ENCODE data around the gene TSKS.

Gene TSKS

GRCh38 chr19:49792829-49793560 is 29.9 kb upstream of the TSKS start:
- DNase-seq (ENCODE audit: insufficient read length): no peak
- TF ChIP-seq TAF1 (IDR thresholded peaks at IDR 0.05; ENCODE audit: borderline replicate concordance, low read depth, low read length) (no peak), POLR2AphosphoS5 (IDR thresholded peaks at IDR 0.05; ENCODE audit: low read depth, low read length) (no peak), POLR2A (IDR thresholded peaks at IDR 0.05; ENCODE audit: low read depth, low read length) (no peak)
- no peak for FAIRE-seq

GRCh38 chr19:49791776-49792445 is 28.8 kb upstream of the TSKS start:
- no peak for FAIRE-seq
- TF ChIP-seq POLR2AphosphoS5 (IDR thresholded peaks at IDR 0.05; ENCODE audit: low read depth, low read length): no peak
- TF ChIP-seq POLR2A (IDR thresholded peaks at IDR 0.05; ENCODE audit: low read depth, low read length): no peak
- no peak for TF ChIP-seq TAF1 (IDR thresholded peaks at IDR 0.05; ENCODE audit: borderline replicate concordance, low read depth, low read length)
- no peak for DNase-seq (ENCODE audit: insufficient read length)

- no peak for DNase-seq (ENCODE audit: insufficient read length)
- TF ChIP-seq TAF1 (IDR thresholded peaks at IDR 0.05; ENCODE audit: borderline replicate concordance, low read depth, low read length) (no peak), POLR2A (IDR thresholded peaks at IDR 0.05; ENCODE audit: low read depth, low read length) (no peak), POLR2AphosphoS5 (IDR thresholded peaks at IDR 0.05; ENCODE audit: low read depth, low read length) (no peak)
- no peak for FAIRE-seq
These were observed 27.8 kb upstream of the TSKS start for GRCh38 chr19:49790866-49791265.

- FAIRE-seq (no peak), DNase-seq (ENCODE audit: insufficient read length) (no peak)
- TF ChIP-seq POLR2A (IDR thresholded peaks at IDR 0.05; ENCODE audit: low read depth, low read length): no peak
- TF ChIP-seq POLR2AphosphoS5 (IDR thresholded peaks at IDR 0.05; ENCODE audit: low read depth, low read length): no peak
- no peak for TF ChIP-seq TAF1 (IDR thresholded peaks at IDR 0.05; ENCODE audit: borderline replicate concordance, low read depth, low read length)
These were observed 25.8 kb upstream of the TSKS start for GRCh38 chr19:49788857-49789256.

GRCh38 chr19:49787746-49788145 is 24.6 kb upstream of the TSKS start:
- no peak for DNase-seq (ENCODE audit: insufficient read length)
- FAIRE-seq: no peak
- TF ChIP-seq POLR2AphosphoS5 (IDR thresholded peaks at IDR 0.05; ENCODE audit: low read depth, low read length) (no peak), POLR2A (IDR thresholded peaks at IDR 0.05; ENCODE audit: low read depth, low read length) (no peak), TAF1 (IDR thresholded peaks at IDR 0.05; ENCODE audit: borderline replicate concordance, low read depth, low read length) (no peak)

GRCh38 chr19:49786376-49786820 is 23.3 kb upstream of the TSKS start:
- no peak for TF ChIP-seq POLR2AphosphoS5 (IDR thresholded peaks at IDR 0.05; ENCODE audit: low read depth, low read length)
- no peak for FAIRE-seq
- no peak for DNase-seq (ENCODE audit: insufficient read length)

- FAIRE-seq (no peak), DNase-seq (ENCODE audit: insufficient read length) (no peak)
- TF ChIP-seq POLR2AphosphoS5 (IDR thresholded peaks at IDR 0.05; ENCODE audit: low read depth, low read length): no peak
- no peak for TF ChIP-seq TAF1 (IDR thresholded peaks at IDR 0.05; ENCODE audit: borderline replicate concordance, low read depth, low read length)
- TF ChIP-seq POLR2A (IDR thresholded peaks at IDR 0.05; ENCODE audit: low read depth, low read length): no peak
These were observed 19.4 kb upstream of the TSKS start for GRCh38 chr19:49782515-49782914.

- FAIRE-seq (no peak), DNase-seq (ENCODE audit: insufficient read length) (no peak)
- TF ChIP-seq POLR2A (IDR thresholded peaks at IDR 0.05; ENCODE audit: low read depth, low read length): no peak
- no peak for TF ChIP-seq TAF1 (IDR thresholded peaks at IDR 0.05; ENCODE audit: borderline replicate concordance, low read depth, low read length)
- no peak for TF ChIP-seq POLR2AphosphoS5 (IDR thresholded peaks at IDR 0.05; ENCODE audit: low read depth, low read length)
These were observed 18.3 kb upstream of the TSKS start for GRCh38 chr19:49781394-49781793.

GRCh38 chr19:49780861-49781260 is 17.8 kb upstream of the TSKS start:
- FAIRE-seq (no peak), DNase-seq (ENCODE audit: insufficient read length) (no peak)
- no peak for TF ChIP-seq POLR2A (IDR thresholded peaks at IDR 0.05; ENCODE audit: low read depth, low read length)
- TF ChIP-seq POLR2AphosphoS5 (IDR thresholded peaks at IDR 0.05; ENCODE audit: low read depth, low read length): no peak
- TF ChIP-seq TAF1 (IDR thresholded peaks at IDR 0.05; ENCODE audit: borderline replicate concordance, low read depth, low read length): no peak

- no peak for DNase-seq (ENCODE audit: insufficient read length)
- TF ChIP-seq TAF1 (IDR thresholded peaks at IDR 0.05; ENCODE audit: borderline replicate concordance, low read depth, low read length) (no peak), POLR2A (IDR thresholded peaks at IDR 0.05; ENCODE audit: low read depth, low read length) (no peak), POLR2AphosphoS5 (IDR thresholded peaks at IDR 0.05; ENCODE audit: low read depth, low read length) (no peak)
These were observed 16.8 kb upstream of the TSKS start for GRCh38 chr19:49779731-49780555.

GRCh38 chr19:49776371-49776764 is 13.3 kb upstream of the TSKS start:
- DNase-seq (ENCODE audit: insufficient read length) (no peak), FAIRE-seq (no peak)
- no peak for TF ChIP-seq POLR2A (IDR thresholded peaks at IDR 0.05; ENCODE audit: low read depth, low read length)
- TF ChIP-seq TAF1 (IDR thresholded peaks at IDR 0.05; ENCODE audit: borderline replicate concordance, low read depth, low read length): no peak
- TF ChIP-seq POLR2AphosphoS5 (IDR thresholded peaks at IDR 0.05; ENCODE audit: low read depth, low read length): no peak

More at GRCh38 chr19:49779731-49780555, 16.8 kb upstream of the TSKS start:
- peak; percentile 46 for FAIRE-seq

All from GM12892 (cell line).